AG04450 (cell line): ENCODE measurements around the gene BAHD1. TPM values are rescaled to one million over a fixed set of nuclear protein-coding genes. Genes with fewer than 3 reads are reported as not detected.

Source experiments
- CTCF ChIA-PET: fragments of 300-600, 350-600 bp; formaldehyde crosslinking; extraction: SDS; loops from one replicate; lab custom pipeline; 2022; ENCODE audit warnings: antibody characterized with exemption, inconsistent platforms; lab: Charles Lee
- POLR2A ChIA-PET: fragments of 350-600 bp; formaldehyde crosslinking; extraction: SDS; loops from one replicate; lab custom pipeline; 2021; ENCODE audit warnings: antibody characterized with exemption, inconsistent platforms; lab: Yijun Ruan, JAX
- DNase-seq: peaks from one replicate; pipeline ENCODE4 v3.0.0-alpha.2; 2011; ENCODE audit warnings: low read depth, low spot score
- H3K27ac ChIP-seq: one replicate; pipeline ENCODE4 v1.5.1; 2012; ENCODE audit warnings: low read depth, low read length, control low read depth
- H3K27me3 ChIP-seq: one replicate; pipeline ENCODE4 v1.6.0; 2012; ENCODE audit warnings: low read length; ENCODE audit not compliant: control insufficient read depth, insufficient read depth
- H3K4me3 ChIP-seq: 2 replicates; pipeline ENCODE4 v1.5.1; 2011; ENCODE audit warnings: mild to moderate bottlenecking, low read depth, low read length, control low read depth
- H3K9me3 ChIP-seq: 2 replicates; pipeline ENCODE4 v1.5.1; 2012; ENCODE audit warnings: low read length; ENCODE audit not compliant: control insufficient read depth, insufficient read depth
- polyA plus RNA-seq: library from polyadenylated mRNA; depleted of rRNA; stranded (reverse); fragments of >200 nt; gene quantifications from 2 replicates; pipeline ENCODE4 v1.2.3, GENCODE V29; 2011
- TF ChIP-seq, protein P1 (sequence below): IDR thresholded peaks from 2 replicates; pipeline ENCODE4 v1.5.1; 2011; ENCODE audit warnings: low read depth, low read length, control low read depth, inconsistent platforms

BAHD1 gene
- polyA plus RNA-seq, 1 experiment = 2.8 TPM

DNA sequence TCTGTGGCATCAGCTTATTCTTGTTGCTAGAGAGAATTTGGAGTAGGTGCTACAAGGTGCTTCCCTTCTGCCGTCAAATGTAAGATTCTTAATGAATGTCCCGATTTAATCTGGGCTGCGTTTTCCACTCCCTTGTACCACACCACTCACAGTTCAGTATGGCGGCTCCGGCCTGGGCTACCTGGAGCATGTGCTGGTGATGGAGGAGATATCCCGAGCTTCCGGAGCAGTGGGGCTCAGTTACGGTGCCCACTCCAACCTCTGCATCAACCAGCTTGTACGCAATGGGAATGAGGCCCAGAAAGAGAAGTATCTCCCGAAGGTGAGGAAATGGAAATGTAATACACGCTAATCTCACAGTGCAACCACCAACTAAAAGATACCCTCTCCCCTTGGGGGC is 30.3 kb upstream of the BAHD1 start:
- Histone ChIP-seq H3K27me3 (no peaks in the 10 kb centered on the region), H3K4me3 (no peak overlapping the region), H3K27ac (no peak overlapping the region), H3K9me3 (no peaks in the 10 kb centered on the region; the same call in 1 of the 2 replicates)
- POLR2A ChIA-PET = no interaction called here
- no peak for DNase-seq
- CTCF ChIA-PET = interaction anchor here (1.2 to 1.6 kb wide), 4 partner anchors 11 to 136 kb away, joined by 3 to 5 read pairs (median 4); no protein-coding TSS in a partner anchor
- TF ChIP-seq, protein P1, sequence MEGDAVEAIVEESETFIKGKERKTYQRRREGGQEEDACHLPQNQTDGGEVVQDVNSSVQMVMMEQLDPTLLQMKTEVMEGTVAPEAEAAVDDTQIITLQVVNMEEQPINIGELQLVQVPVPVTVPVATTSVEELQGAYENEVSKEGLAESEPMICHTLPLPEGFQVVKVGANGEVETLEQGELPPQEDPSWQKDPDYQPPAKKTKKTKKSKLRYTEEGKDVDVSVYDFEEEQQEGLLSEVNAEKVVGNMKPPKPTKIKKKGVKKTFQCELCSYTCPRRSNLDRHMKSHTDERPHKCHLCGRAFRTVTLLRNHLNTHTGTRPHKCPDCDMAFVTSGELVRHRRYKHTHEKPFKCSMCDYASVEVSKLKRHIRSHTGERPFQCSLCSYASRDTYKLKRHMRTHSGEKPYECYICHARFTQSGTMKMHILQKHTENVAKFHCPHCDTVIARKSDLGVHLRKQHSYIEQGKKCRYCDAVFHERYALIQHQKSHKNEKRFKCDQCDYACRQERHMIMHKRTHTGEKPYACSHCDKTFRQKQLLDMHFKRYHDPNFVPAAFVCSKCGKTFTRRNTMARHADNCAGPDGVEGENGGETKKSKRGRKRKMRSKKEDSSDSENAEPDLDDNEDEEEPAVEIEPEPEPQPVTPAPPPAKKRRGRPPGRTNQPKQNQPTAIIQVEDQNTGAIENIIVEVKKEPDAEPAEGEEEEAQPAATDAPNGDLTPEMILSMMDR = no peak

DNA sequence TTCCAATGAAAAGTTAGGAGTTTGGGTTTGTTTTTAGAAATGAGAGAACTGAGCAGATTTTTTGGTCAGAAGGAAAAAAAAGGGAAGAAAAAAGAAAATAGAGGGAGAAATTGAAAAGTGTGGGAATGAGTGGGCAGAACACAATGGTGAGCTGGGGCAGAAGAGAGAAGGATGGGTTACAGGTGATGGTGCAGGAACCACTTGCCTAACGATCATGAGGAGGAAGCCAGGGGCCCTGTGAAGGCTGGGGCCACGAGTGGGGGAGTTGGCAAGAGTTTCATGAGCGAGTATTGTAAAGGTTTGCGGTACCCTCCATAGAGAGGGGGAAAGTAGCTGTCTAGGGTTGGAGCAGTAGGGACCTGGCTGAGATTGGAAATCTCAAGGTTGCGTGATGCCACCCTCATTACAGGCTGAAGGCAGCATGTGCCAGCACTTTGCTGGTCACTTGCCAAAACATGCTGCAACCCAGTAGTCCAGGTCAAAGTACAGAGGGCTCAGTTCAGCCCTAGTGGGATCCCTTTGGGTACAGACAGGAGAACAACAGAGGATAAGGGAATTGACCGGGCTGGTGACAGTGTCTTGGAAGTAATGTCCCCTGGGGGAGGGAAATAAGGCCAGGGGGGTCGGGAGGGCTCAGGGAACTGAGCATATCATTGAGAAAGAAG is 28.5 kb upstream of the BAHD1 start:
- no peak overlapping the region for H3K4me3 ChIP-seq
- TF ChIP-seq, protein P1 = no peak
- no peak for DNase-seq
- ChIA-PET CTCF (no interaction called here), POLR2A (no interaction called here)
- H3K9me3 ChIP-seq = no peaks in the 10 kb centered on the region
- H3K27ac ChIP-seq = no peak overlapping the region
- no peaks in the 10 kb centered on the region for H3K27me3 ChIP-seq

DNA sequence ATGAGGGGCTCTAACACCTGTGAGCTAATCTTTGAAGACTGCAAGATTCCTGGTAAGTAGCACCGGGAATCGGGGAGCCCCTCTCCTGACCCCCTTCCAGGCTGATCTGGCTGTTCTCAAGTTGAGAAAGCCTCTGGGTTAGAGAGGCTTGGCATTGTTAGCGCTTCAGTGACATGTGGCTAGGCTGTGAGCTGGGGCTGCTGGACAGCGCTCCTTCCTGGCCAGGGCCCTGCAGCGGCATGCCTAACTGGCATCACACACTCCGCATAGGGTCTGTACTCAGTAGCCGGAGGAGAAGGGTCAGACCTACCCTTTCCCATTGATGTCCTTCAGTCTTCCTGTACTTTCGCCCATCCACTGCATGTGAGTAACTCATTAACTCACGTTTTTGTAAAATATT is 27.7 kb upstream of the BAHD1 start:
- TF ChIP-seq, protein P1 = no peak
- DNase-seq = no peak
- CTCF ChIA-PET = no interaction called here
- Histone ChIP-seq H3K27ac (no peak overlapping the region), H3K27me3 (no peaks in the 10 kb centered on the region), H3K9me3 (no peaks in the 10 kb centered on the region), H3K4me3 (no peak overlapping the region)
- POLR2A ChIA-PET = no interaction called here

DNA sequence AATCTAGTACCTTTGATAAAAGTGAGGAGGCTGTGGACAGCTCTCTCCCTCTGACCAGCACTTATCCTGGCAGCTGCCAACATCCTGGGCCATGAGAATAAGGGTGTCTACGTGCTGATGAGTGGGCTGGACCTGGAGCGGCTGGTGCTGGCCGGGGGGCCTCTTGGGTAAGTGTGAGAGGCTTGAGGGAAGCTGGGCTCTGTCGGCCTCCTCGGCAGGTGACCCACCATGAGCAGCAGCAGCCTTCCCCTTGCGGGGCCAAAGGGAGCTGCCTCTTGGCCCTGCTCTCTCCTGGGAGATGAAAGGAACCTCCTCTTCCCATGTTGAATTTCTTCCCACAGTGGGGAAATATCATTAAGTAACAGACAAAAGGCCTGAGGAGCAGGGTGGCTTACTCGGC is 25.9 kb upstream of the BAHD1 start:
- ChIA-PET POLR2A (no interaction called here), CTCF (interaction anchor here (1.3 kb wide), 1 partner anchor 140 kb away, joined by 4 read pairs; no protein-coding TSS in a partner anchor)
- no peaks in the 10 kb centered on the region for H3K9me3 ChIP-seq
- DNase-seq = no peak
- no peak overlapping the region for H3K27ac ChIP-seq
- TF ChIP-seq, protein P1 = no peak
- no peak overlapping the region for H3K4me3 ChIP-seq
- no peaks in the 10 kb centered on the region for H3K27me3 ChIP-seq

DNA sequence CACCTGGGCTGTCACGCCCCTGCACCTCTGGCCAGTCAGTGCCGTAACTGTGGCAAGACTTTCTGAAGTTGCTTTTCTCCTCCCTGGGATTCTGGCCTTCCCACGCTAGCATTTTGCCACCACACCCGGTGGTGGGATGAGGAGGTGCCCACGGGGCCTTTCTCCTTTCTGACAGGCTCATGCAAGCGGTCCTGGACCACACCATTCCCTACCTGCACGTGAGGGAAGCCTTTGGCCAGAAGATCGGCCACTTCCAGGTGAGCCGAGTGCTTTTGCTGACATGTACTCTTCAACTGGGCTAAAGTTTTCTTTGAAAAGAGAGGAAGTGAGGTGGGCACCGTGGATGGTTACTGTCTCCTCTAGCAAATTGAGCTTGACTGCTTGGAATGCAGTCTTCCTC is 25.5 kb upstream of the BAHD1 start:
- no peaks in the 10 kb centered on the region for H3K9me3 ChIP-seq
- no peak for DNase-seq
- TF ChIP-seq, protein P1 = no peak
- ChIA-PET CTCF (no interaction called here), POLR2A (no interaction called here)
- no peak overlapping the region for H3K27ac ChIP-seq
- H3K27me3 ChIP-seq = no peaks in the 10 kb centered on the region
- H3K4me3 ChIP-seq = no peak overlapping the region
